B cell (primary cell): ENCODE data around the gene AUTS2. TPM values are rescaled to one million over a fixed set of nuclear protein-coding genes. Genes with fewer than 3 reads are reported as not detected.

ENCODE experiments used
- ATAC-seq: fragments of 200-7000 bp; cut with Tn5 transposase; one replicate; pipeline ENCODE4 v1.10.0; 2021; ENCODE audit warnings: low read depth, mild to moderate bottlenecking, moderate number of reproducible peaks, moderate library complexity
- CTCF ChIA-PET: fragments of 350-600 bp; sonication (Branson Sonifier 250); formaldehyde crosslinking; loops from one replicate; lab custom pipeline; 2021; ENCODE audit warnings: antibody characterized with exemption, inconsistent platforms; lab: Charles Lee
- POLR2A ChIA-PET: fragments of 350-600 bp; sonication (Branson Sonifier 250); formaldehyde crosslinking; loops from one replicate; lab custom pipeline; 2021; ENCODE audit warnings: antibody characterized with exemption; lab: Charles Lee
- DNase-seq: peaks from one replicate; pipeline ENCODE4 v3.0.0; 2013
- H2AFZ ChIP-seq: 2 replicates; pipeline ENCODE4 v1.6.1; 2012; ENCODE audit warnings: mild to moderate bottlenecking, low read depth, low read length; ENCODE audit not compliant: insufficient read depth, poor library complexity, severe bottlenecking
- H3K27ac ChIP-seq, 2 donors: 1 replicate in 1 of 2; 2 replicates in 1 of 2; pipeline ENCODE4 v1.5.1; 2012 to 2013; ENCODE audit warnings: low read length in 2 of 2, mild to moderate bottlenecking in 2 of 2, moderate library complexity in 1 of 2
- H3K27me3 ChIP-seq, 4 experiments: fragments of 200-600 bp in 1 of 4; sonication (generic) in 1 of 4; replicated peaks in 1 of 4; 1 replicate in 2 of 4; 2 replicates in 2 of 4; pipeline versions ENCODE4 v1.6.1 to v1.7.0; 2013 to 2016; ENCODE audit warnings: low read length in 3 of 4, mild to moderate bottlenecking in 2 of 4, mixed read lengths in 1 of 4, moderate library complexity in 1 of 4; ENCODE audit not compliant: insufficient read depth in 4 of 4, control insufficient read depth in 3 of 4; ENCODE audit errors: control extremely low read depth in 1 of 4
- H3K36me3 ChIP-seq, 2 experiments: replicated peaks in 1 of 2; 1 replicate in 1 of 2; 2 replicates in 1 of 2; pipeline versions ENCODE4 v1.6.1 to v1.7.1; 2013; ENCODE audit warnings: low read length in 1 of 2; ENCODE audit not compliant: insufficient read depth in 2 of 2, control insufficient read depth in 1 of 2; ENCODE audit errors: control extremely low read depth in 1 of 2, extremely low read depth in 1 of 2
- H3K4me1 ChIP-seq, 2 donors: fragments of 200-600 bp in 1 of 2; sonication (generic) in 1 of 2; 1 replicate in 1 of 2; 2 replicates in 1 of 2; pipeline versions ENCODE4 v1.5.1 to v1.6.1; 2013 to 2017; ENCODE audit warnings: low read length in 2 of 2; ENCODE audit not compliant: control insufficient read depth in 2 of 2, insufficient read depth in 2 of 2
- H3K4me2 ChIP-seq: replicated peaks from 2 replicates; pipeline ENCODE3; 2012; ENCODE audit warnings: mild to moderate bottlenecking, low read depth, low read length; ENCODE audit not compliant: poor library complexity, severe bottlenecking
- H3K4me3 ChIP-seq, 5 experiments: fragments of 200-600 bp in 1 of 5; sonication (generic) in 1 of 5; 1 replicate in 3 of 5; 2 replicates in 2 of 5; pipeline versions ENCODE4 v1.5.1 to v1.7.0; 2011 to 2016; ENCODE audit warnings: low read length in 4 of 5, mild to moderate bottlenecking in 4 of 5, low read depth in 2 of 5, control low read depth in 1 of 5, moderate library complexity in 1 of 5; ENCODE audit not compliant: insufficient read depth in 1 of 5; ENCODE audit errors: control extremely low read depth in 1 of 5, extremely low read depth in 1 of 5
- H3K79me2 ChIP-seq: fragments of 200-600 bp; sonication (generic); one replicate; pipeline ENCODE4 v1.6.0; 2016; ENCODE audit warnings: low read length; ENCODE audit not compliant: control insufficient read depth, insufficient read depth
- H3K9ac ChIP-seq: fragments of 200-600 bp; sonication (generic); 2 replicates; pipeline ENCODE4 v1.6.1; 2017; ENCODE audit warnings: mild to moderate bottlenecking, low read length, moderate library complexity
- H3K9me3 ChIP-seq, 3 donors: one replicate each; pipeline versions ENCODE4 v1.6.1 to v1.7.1; 2013; ENCODE audit warnings: low read length in 2 of 3; ENCODE audit not compliant: control insufficient read depth in 2 of 3, insufficient read depth in 1 of 3; ENCODE audit errors: control extremely low read depth in 1 of 3
- H4K20me1 ChIP-seq: 2 replicates; pipeline ENCODE4 v1.6.0; 2012; ENCODE audit warnings: mild to moderate bottlenecking, low read length; ENCODE audit not compliant: insufficient read depth, control insufficient read depth, poor library complexity, severe bottlenecking
- H3K27ac Mint-ChIP-seq: one replicate; pipeline ENCODE4 v1.8.0; 2021; ENCODE audit warnings: mixed read lengths
- H3K27me3 Mint-ChIP-seq: one replicate; pipeline ENCODE4 v1.8.0; 2021; ENCODE audit warnings: mixed read lengths
- H3K4me1 Mint-ChIP-seq: one replicate; pipeline ENCODE4 v1.8.0; 2021; ENCODE audit warnings: mixed read lengths
- H3K4me3 Mint-ChIP-seq: one replicate; pipeline ENCODE4 v1.8.0; 2021; ENCODE audit warnings: mixed read lengths
- H3K9me3 Mint-ChIP-seq: one replicate; pipeline ENCODE4 v1.8.0; 2022; ENCODE audit warnings: mixed read lengths; ENCODE audit not compliant: insufficient read depth
- CTCF ChIP-seq: fragments of 200-600 bp; IDR thresholded peaks from one replicate; pipeline ENCODE4 v1.8.0; 2022; ENCODE audit warnings: antibody characterized with exemption, mild to moderate bottlenecking
- EZH2 ChIP-seq: IDR thresholded peaks from 2 replicates; pipeline ENCODE4 v1.6.1; 2012; ENCODE audit warnings: borderline replicate concordance, low read depth, mild to moderate bottlenecking, moderate library complexity, low read length; ENCODE audit not compliant: insufficient read depth, poor library complexity, severe bottlenecking
- WGBS: methylation state at CpG from one replicate; pipeline ENCODE4 v1.1.5; 2013; ENCODE audit warnings: missing lambda C conversion rate; ENCODE audit not compliant: insufficient coverage; 5-methylcytosine and 5-hydroxymethylcytosine counted together
- intact Hi-C: fragments of 100-400 bp; cut with micrococcal nuclease; formaldehyde crosslinking; loops from one replicate; pipeline ENCODE4 v1.10.0; 2022
- polyA plus RNA-seq: library from polyadenylated mRNA; depleted of rRNA; stranded (reverse); fragments of >200 nt; gene quantifications from 2 replicates; pipeline ENCODE4 v1.2.3, GENCODE V29; 2012
- total RNA-seq, 2 donors: library from RNA; stranded (reverse); fragments of 120-200 nt in 1 of 2; gene quantifications; 1 replicate in 1 of 2; 2 replicates in 1 of 2; pipeline versions ENCODE4 v1.2.3 to v1.2.4, GENCODE V29; 2013 to 2022

Gene AUTS2
- total and polyA plus RNA-seq, 2 donors (not counting 1 experiment from before 2014, with no cell fraction given), result 22.3 to 35.0 TPM

GRCh38 chr7:69840248-69840647 lies 242.0 kb downstream of the AUTS2 start:
- no peaks in the 10 kb centered on the region for H3K27me3 Mint-ChIP-seq
- Histone ChIP-seq H3K9ac (peak overlapping the region; percentile 30), H4K20me1 (no peaks in the 10 kb centered on the region), H3K27ac (peak overlapping the region in 1 of 2 donors; percentile 43), H2AFZ (peak overlapping the region; percentile 8), H3K4me2 (peak overlapping the region; percentile 56), H3K79me2 (peaks cover 50% of the 10 kb centered on the region), H3K4me1 (peaks cover 53% of the 10 kb centered on the region in 2 donors), H3K4me3 (peak overlapping the region in 2 of 5 experiments; percentile 11 to 39), H3K36me3 (no peaks in the 10 kb centered on the region), H3K9me3 (no peaks in the 10 kb centered on the region), H3K27me3 (no peaks in the 10 kb centered on the region)
- ChIA-PET POLR2A (interaction anchor here (1.8 kb wide), 1 partner anchor 13 kb away, joined by 5 read pairs; no protein-coding TSS in a partner anchor), CTCF (interaction anchor here (5.0 kb wide), 1 partner anchor 15 kb away, joined by 27 read pairs; no protein-coding TSS in a partner anchor)
- DNase-seq (no peak), ATAC-seq (no peak)
- no peaks in the 10 kb centered on the region for H3K9me3 Mint-ChIP-seq
- peaks cover 64% of the 10 kb centered on the region for H3K4me1 Mint-ChIP-seq
- no peak for TF ChIP-seq CTCF
- TF ChIP-seq EZH2, result no peak
- 43% methylated on average over 1 of the region's 3 CpGs for WGBS
- peak overlapping the region; percentile 53 for H3K4me3 Mint-ChIP-seq
- intact Hi-C loops, result loop anchor here (5.0 kb wide), 1 partner anchor 47 kb away; no protein-coding TSS in a partner anchor
- H3K27ac Mint-ChIP-seq, result peak overlapping the region; percentile 74

- Histone ChIP-seq H3K4me2 (peak overlapping the region; percentile 27), H3K36me3 (no peaks in the 10 kb centered on the region), H3K4me1 (peaks cover 64 to 65% of the 10 kb centered on the region in 2 donors), H3K79me2 (peaks cover 42% of the 10 kb centered on the region), H3K4me3 (no peak overlapping the region), H3K9ac (no peak overlapping the region), H2AFZ (no peak overlapping the region), H3K27me3 (no peaks in the 10 kb centered on the region), H4K20me1 (no peaks in the 10 kb centered on the region), H3K9me3 (no peaks in the 10 kb centered on the region), H3K27ac (peak overlapping the region in 1 of 2 donors; percentile 49)
- peak overlapping the region; percentile 78 for H3K4me3 Mint-ChIP-seq
- ChIA-PET CTCF (interaction anchor here (0.9 to 1.0 kb wide), 2 partner anchors 19 to 111 kb away, joined by 3 read pairs; no protein-coding TSS in a partner anchor), POLR2A (interaction anchor here (0.5 kb wide), 1 partner anchor 38 kb away, joined by 9 read pairs; no protein-coding TSS in a partner anchor)
- intact Hi-C loops, result loop anchor here (1.0 to 5.0 kb wide), 2 partner anchors 18 to 44 kb away; no protein-coding TSS in a partner anchor
- WGBS, result no CpG with 5 or more reads among the region's 2 CpGs
- H3K4me1 Mint-ChIP-seq, result peaks cover 78% of the 10 kb centered on the region
- H3K27ac Mint-ChIP-seq, result peak overlapping the region; percentile 71
- H3K9me3 Mint-ChIP-seq, result no peaks in the 10 kb centered on the region
- TF ChIP-seq EZH2, result no peak
- no peak for TF ChIP-seq CTCF
- H3K27me3 Mint-ChIP-seq, result no peaks in the 10 kb centered on the region
- DNase-seq (peak; percentile 36), ATAC-seq (peak; percentile 54)
These were observed 245.4 kb downstream of the AUTS2 start for GRCh38 chr7:69843653-69844052.
